Nephron progenitor cell (in vitro differentiated cells): Measurements from ENCODE around the gene TTLL8.
A peak's percentile ranks its signal among the peaks of the same experiment; 100 is the strongest.

Experiments
- DNase-seq: peaks from one replicate; pipeline ENCODE4 v3.0.0; 2021
- H3K27ac Mint-ChIP-seq: 2 replicates; pipeline ENCODE4 v1.8.0; 2021; ENCODE audit warnings: mild to moderate bottlenecking, moderate library complexity, mixed read lengths
- H3K27me3 Mint-ChIP-seq: 2 replicates; pipeline ENCODE4 v1.8.0; 2021; ENCODE audit warnings: mild to moderate bottlenecking, low read depth, mixed read lengths; ENCODE audit not compliant: poor library complexity
- H3K36me3 Mint-ChIP-seq: 2 replicates; pipeline ENCODE4 v1.8.0; 2021; ENCODE audit warnings: low read depth, mixed read lengths
- H3K4me1 Mint-ChIP-seq: 2 replicates; pipeline ENCODE4 v1.8.0; 2021; ENCODE audit warnings: mixed read lengths
- H3K4me3 Mint-ChIP-seq: 2 replicates; pipeline ENCODE4 v1.8.0; 2021; ENCODE audit warnings: mild to moderate bottlenecking, moderate library complexity, mixed read lengths
- H3K9me3 Mint-ChIP-seq: 2 replicates; pipeline ENCODE4 v1.8.0; 2021; ENCODE audit warnings: mild to moderate bottlenecking, moderate library complexity, mixed read lengths
- TF ChIP-seq, protein P1 (sequence below): fragments of 200-600 bp; sonication (generic); IDR thresholded peaks from 2 replicates; pipeline ENCODE4 v1.5.0; 2021; ENCODE audit warnings: antibody characterized with exemption

Gene TTLL8

DNA sequence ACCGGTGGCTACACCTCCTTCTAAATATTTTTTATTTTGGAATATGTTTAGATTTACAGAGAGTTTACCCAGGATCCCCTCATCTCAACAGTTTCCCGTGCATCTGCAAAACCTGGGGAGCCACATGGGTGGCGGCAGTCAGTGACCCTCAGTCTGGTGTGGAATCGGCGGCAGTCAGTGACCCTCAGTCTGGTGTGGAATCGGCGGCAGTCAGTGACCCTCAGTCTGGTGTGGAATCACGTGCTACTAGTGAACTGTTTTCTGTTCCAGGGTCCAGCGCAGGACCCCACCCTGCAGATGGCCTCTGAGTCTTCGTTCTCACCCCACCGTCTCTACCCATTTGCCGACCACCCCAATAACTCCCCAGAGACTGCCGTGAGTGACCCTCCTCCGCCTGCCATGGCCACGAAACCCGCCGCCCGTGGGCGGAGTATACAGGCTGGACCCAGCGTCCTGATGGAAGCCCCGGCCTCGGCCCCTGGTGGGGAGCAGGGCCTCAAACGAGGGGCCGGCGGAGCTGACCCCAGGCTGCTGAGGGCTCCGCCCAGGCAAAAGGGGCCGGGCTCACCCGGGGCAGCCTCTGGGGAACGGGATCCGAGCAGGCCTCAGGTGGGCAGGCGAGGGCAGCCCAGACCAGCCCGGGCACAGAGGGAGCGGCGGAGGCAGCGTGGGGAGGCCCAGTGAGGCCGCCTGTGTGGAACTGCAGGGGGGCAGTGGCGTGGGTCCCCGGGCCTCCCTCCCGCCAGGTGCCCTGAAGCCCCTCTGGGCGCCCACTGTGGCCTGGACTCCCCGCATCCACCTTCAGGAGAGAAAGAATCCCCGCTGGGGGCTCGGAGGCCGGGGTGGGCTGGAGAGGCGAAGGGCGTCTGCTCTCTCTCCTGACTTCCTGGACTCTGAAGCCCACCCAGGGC is 48.1 kb downstream of the TTLL8 start:
- Mint-ChIP-seq H3K4me3 (peak overlapping the region; percentile 58), H3K27me3 (peaks cover 80% of the 10 kb centered on the region), H3K4me1 (peaks cover 7% of the 10 kb centered on the region), H3K27ac (no peak overlapping the region), H3K36me3 (no peaks in the 10 kb centered on the region), H3K9me3 (no peaks in the 10 kb centered on the region)
- TF ChIP-seq, protein P1, sequence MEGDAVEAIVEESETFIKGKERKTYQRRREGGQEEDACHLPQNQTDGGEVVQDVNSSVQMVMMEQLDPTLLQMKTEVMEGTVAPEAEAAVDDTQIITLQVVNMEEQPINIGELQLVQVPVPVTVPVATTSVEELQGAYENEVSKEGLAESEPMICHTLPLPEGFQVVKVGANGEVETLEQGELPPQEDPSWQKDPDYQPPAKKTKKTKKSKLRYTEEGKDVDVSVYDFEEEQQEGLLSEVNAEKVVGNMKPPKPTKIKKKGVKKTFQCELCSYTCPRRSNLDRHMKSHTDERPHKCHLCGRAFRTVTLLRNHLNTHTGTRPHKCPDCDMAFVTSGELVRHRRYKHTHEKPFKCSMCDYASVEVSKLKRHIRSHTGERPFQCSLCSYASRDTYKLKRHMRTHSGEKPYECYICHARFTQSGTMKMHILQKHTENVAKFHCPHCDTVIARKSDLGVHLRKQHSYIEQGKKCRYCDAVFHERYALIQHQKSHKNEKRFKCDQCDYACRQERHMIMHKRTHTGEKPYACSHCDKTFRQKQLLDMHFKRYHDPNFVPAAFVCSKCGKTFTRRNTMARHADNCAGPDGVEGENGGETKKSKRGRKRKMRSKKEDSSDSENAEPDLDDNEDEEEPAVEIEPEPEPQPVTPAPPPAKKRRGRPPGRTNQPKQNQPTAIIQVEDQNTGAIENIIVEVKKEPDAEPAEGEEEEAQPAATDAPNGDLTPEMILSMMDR, result no peak
- peak; percentile 2 for DNase-seq

DNA sequence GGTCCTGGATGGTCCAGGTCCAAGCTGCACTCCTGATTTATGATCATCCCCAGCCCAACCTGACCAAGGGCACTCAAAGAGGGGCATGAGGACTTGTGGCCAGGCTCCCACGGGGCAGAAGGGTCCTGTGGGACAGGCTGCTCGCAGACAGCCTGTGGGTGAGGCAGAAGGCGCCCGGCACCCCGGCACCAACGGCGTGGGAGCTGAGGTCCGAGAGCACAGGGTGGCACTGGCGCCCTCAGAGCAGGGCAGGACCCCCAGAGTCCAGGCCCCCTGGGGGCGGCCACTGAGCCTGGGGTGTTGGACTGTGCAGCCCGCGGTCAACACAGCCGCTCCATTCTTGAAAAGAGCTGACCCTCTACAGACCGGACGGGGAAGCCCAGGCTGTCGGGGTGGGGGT is 48.8 kb downstream of the TTLL8 start:
- Mint-ChIP-seq H3K27ac (no peak overlapping the region), H3K27me3 (peaks cover 83% of the 10 kb centered on the region), H3K36me3 (no peaks in the 10 kb centered on the region), H3K4me3 (no peak overlapping the region), H3K9me3 (no peaks in the 10 kb centered on the region), H3K4me1 (peaks cover 7% of the 10 kb centered on the region)
- peak; percentile 2 for DNase-seq
- TF ChIP-seq, protein P1, result no peak

DNA sequence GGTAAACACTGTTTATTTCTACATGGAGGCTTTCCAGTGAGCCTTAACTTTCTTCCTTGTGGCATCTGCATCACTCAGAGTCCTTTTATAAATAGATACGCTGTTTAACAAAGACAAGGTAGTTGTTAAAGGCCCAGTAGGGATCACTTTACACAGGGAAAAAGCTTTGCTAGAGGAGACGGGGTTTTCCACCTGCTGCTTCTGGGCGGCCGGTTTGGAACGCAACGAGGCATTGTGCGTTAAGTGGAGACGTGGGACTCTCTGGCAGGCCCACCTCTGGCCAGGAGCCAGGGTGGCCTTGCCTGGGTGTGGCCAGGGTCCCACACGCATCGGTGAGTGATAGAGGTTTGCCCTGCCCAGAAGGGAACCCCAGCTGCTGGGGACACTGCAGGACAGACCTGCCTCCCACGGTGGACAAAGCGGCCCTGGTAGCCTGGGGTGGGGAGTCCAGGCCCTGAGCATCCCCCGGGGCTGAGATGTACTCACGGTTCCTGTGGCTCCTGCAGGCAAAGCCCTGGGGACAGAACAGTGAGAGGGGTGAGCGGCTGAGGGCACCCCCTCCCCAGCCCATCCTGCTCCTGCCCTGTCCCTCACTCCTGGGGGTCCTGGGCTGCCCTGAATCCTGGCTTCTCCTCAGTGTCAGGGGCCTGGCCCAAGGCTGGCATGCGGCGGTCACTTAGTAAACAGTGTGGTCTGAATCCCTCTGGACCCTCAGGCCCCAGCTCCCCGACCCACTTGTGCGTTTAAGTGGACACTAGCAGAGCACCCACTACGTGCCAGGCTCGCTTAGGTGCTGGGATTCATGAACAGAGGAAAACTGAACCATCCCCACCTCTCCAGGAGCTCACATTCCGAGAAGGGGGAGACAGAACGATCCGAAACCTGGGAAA is 49.7 kb downstream of the TTLL8 start:
- Mint-ChIP-seq H3K27me3 (peaks cover 80% of the 10 kb centered on the region), H3K27ac (no peak overlapping the region), H3K9me3 (no peaks in the 10 kb centered on the region), H3K4me1 (peaks cover 7% of the 10 kb centered on the region), H3K4me3 (no peak overlapping the region), H3K36me3 (no peaks in the 10 kb centered on the region)
- TF ChIP-seq, protein P1, result no peak
- DNase-seq, result peak; percentile 4

DNA sequence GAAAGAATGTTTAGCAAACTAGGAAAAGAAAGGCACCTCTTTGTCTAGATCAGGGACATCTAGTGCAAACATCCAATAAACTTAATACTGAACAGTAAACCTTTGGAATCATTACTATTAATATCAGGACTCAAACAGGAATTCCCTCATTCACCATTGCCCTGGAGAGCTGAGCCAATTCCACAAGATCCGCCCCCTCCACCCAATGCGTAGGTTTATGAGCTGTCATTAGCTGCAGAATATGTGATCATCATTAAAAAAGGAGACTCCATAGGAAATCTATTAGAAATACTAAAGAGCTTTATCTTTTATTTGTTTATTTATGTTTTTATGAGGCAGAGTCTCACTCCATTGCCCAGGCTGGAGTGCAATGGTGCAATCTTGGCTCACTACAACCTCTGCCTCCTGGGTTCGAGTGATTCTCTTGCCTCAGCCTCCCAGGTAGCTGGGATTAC is 51.0 kb downstream of the TTLL8 start:
- Mint-ChIP-seq H3K36me3 (no peaks in the 10 kb centered on the region), H3K4me1 (peaks cover 11% of the 10 kb centered on the region), H3K27me3 (peaks cover 80% of the 10 kb centered on the region), H3K4me3 (no peak overlapping the region), H3K27ac (no peak overlapping the region), H3K9me3 (no peaks in the 10 kb centered on the region)
- DNase-seq, result no peak
- TF ChIP-seq, protein P1, result no peak

DNA sequence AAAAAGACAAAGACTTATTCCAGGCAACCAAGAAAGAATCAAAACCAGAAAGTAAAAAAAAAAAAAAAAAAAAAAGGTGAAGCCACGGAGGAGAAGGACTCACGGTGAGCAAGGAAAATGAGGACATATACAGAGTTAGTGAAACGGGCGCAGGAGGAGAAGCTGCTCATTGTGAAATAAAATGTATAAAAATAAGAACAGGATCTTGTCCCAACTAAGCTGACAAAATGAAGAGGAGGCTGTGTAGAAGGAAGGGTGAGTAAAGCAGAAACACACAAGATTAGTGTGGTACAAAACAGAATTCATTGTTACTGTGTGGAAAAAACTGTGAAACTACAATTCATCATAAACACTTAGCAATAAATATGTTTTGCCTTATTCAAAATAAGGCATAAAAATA is 53.2 kb downstream of the TTLL8 start:
- Mint-ChIP-seq H3K36me3 (no peaks in the 10 kb centered on the region), H3K27ac (no peak overlapping the region), H3K27me3 (peaks cover 83% of the 10 kb centered on the region), H3K9me3 (no peaks in the 10 kb centered on the region), H3K4me3 (no peak overlapping the region), H3K4me1 (peaks cover 4% of the 10 kb centered on the region)
- DNase-seq, result no peak
- TF ChIP-seq, protein P1, result no peak
